M059J (cell line): ENCODE measurements around the gene KRTAP3-2. TPM values are rescaled to one million over a fixed set of nuclear protein-coding genes. Genes with fewer than 3 reads are reported as not detected.

Experiments used
- DNase-seq: peaks from one replicate; pipeline ENCODE4 v3.0.0-alpha.2; 2012; ENCODE audit warnings: low read depth
- total RNA-seq: library from RNA; depleted of rRNA; stranded (reverse); fragments of >200 nt; shearing (Covaris generic); gene quantifications from 2 replicates; pipeline ENCODE4 v1.2.3, GENCODE V29; 2014; rRNA removed

The KRTAP3-2 gene
- total RNA-seq, 1 experiment from 2014 or later, result not detected

DNA sequence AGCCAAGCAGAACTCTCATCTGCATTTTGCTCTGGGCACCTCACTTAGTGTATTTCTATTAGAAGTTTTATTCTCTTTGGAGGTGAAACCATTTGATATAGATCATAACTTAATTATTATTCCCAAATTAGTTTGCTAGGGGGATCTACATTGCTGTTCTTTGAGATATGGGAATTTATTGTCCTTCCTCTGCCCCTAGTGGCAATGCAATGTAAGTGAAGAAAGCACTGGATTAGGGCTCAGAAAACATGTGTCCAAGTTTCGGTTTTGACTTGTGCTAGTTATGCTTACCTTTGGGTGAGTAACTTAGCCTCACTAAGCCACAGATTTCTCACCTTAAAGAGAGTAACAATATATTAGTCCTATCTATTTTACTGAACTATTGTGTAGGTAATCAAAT lies 35.9 kb downstream of the KRTAP3-2 start:
- DNase-seq, result peak; percentile 22

GRCh38 chr17:40962059-40962561 lies 37.6 kb downstream of the KRTAP3-2 start:
- no peak for DNase-seq

DNA sequence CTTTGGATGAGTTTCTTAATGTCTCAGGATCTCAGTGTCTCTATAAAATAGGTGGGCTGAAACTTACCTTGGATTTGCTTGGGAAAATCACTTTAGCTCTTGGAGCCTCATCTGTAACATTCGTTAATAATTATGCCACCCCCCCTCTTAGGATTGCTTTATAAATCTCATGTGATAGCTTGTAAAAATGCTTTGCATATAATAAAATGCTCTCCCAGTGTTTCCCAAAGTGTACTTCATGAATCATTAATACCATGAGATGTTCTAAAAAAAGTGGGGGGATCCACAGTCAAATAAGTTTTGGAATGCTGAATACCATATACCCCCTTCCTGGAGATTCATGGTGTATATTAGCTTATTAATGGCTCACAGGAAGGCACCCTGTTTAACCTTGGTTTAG lies 38.1 kb downstream of the KRTAP3-2 start:
- DNase-seq, result no peak

GRCh38 chr17:40960144-40960543 lies 39.6 kb downstream of the KRTAP3-2 start:
- no peak for DNase-seq

DNA sequence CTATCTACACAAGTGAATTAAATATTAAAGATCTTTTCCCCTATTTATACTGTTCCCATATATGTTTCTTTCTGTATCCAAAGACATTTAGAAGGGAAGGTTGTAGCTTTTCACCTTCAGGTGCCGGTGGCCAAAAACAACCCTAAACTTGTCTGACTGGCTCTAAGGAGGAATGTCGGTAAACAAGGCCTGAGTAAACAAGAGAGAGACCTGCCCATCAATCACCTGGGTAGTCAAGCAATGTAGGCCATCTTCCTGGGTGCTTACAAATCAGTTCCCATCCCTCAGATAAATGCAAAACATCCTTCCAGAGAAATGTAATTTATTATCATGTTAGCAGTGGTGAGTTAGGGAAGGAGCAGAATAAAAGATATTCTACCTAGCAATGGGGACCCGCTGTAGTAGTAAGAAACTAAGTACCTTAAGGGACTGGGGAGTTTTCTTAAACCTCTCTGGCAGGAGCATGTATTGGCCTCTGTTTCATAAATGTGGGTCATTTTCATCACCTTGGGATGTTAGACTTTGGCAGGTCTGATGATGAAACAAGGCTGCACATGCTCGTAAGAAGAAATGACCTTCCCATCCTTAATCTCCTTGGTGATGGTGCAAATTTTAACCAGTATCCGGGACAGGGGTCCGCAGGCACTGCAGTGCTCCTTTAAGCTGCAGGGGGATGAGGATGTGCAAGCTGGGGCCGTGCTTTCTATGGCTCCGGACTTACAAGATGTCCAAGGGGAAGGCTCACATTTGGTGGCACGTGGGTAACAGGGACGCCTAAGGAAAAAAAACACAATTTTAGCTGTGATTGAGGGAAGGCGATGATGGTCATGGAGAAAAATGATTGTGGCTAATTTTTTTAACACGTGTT lies 41.4 kb downstream of the KRTAP3-2 start:
- DNase-seq, result no peak

GRCh38 chr17:40956401-40957254 lies 43.1 kb downstream of the KRTAP3-2 start:
- DNase-seq, result peak; percentile 72

DNA sequence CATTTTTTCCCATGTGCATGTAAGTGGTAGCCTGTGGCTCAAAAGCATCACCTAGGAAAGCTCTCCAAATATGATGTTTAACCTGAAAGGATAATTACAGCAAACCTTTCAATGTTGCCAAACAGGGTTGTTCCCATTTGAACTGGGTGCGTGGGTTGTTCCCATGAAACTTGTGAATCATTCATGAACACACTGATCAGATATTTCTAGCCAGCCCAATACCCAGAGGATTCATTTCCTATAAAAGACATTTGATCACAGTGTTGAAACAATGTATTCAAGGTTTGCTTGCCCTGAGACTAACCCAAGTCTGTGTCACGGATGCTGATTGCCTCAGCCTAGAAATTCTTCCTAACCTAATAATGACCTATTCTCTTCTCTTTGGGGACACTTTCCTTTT lies 45.8 kb downstream of the KRTAP3-2 start:
- peak; percentile 48 for DNase-seq

- peak; percentile 49 for DNase-seq
These were observed 47.0 kb downstream of the KRTAP3-2 start for GRCh38 chr17:40952661-40953060.

GRCh38 chr17:40952154-40952553 lies 47.6 kb downstream of the KRTAP3-2 start:
- DNase-seq, result no peak

GRCh38 chr17:40951011-40951622 lies 48.6 kb downstream of the KRTAP3-2 start:
- DNase-seq, result peak; percentile 18

GRCh38 chr17:40950176-40950575 lies 49.5 kb downstream of the KRTAP3-2 start:
- no peak for DNase-seq

- DNase-seq, result no peak
These were observed 50.3 kb downstream of the KRTAP3-2 start for GRCh38 chr17:40949418-40949817.

Other genes with a start within 250 kb of the KRTAP3-2 start
- gene KRT25, start 244.6 kb downstream of the KRTAP3-2 start, total RNA-seq, result not detected in 2 replicates
- gene KRT26, start 227.7 kb downstream of the KRTAP3-2 start, total RNA-seq, result not detected in 2 replicates
- not detected in 2 replicates for gene KRT27, start 217.4 kb downstream of the KRTAP3-2 start, total RNA-seq
- gene KRT28, start 199.9 kb downstream of the KRTAP3-2 start, total RNA-seq, result not detected in 2 replicates
- 42.0 and 66.9 TPM in 2 replicates for gene KRT10, start 177.3 kb downstream of the KRTAP3-2 start, total RNA-seq
- not detected in 2 replicates for gene KRT12, start 132.7 kb downstream of the KRTAP3-2 start, total RNA-seq
- gene KRT20, start 114.7 kb downstream of the KRTAP3-2 start, total RNA-seq, result 0.17 TPM in 1 of 2 replicates, not detected in the other
- gene KRT23, start 62.3 kb downstream of the KRTAP3-2 start, total RNA-seq, result not detected in 2 replicates
- gene KRT39, start 33.0 kb downstream of the KRTAP3-2 start, total RNA-seq, result 0.20 TPM in 1 of 2 replicates, not detected in the other
- gene KRT40, start 15.6 kb downstream of the KRTAP3-2 start, total RNA-seq, result not detected in 2 replicates
- gene KRTAP3-3, start 5.7 kb downstream of the KRTAP3-2 start, total RNA-seq, result 0.22 TPM in 1 of 2 replicates, not detected in the other
- gene KRTAP3-1, start 9.2 kb upstream of the KRTAP3-2 start, total RNA-seq, result 0.64 and 0.71 TPM in 2 replicates
- 3.2 and 5.7 TPM in 2 replicates for gene KRTAP1-5, start 27.3 kb upstream of the KRTAP3-2 start, total RNA-seq
- not detected in 2 replicates for gene KRTAP1-4, start 30.3 kb upstream of the KRTAP3-2 start, total RNA-seq
- not detected in 2 replicates for gene KRTAP1-3, start 35.0 kb upstream of the KRTAP3-2 start, total RNA-seq
- gene KRTAP1-1, start 41.5 kb upstream of the KRTAP3-2 start, total RNA-seq, result not detected in 2 replicates
- gene KRTAP2-1, start 47.4 kb upstream of the KRTAP3-2 start, total RNA-seq, result not detected in 2 replicates
- not detected in 2 replicates for gene KRTAP2-2, start 55.3 kb upstream of the KRTAP3-2 start, total RNA-seq
- gene KRTAP2-3, start 60.2 kb upstream of the KRTAP3-2 start, total RNA-seq, result 0.34 and 3.2 TPM in 2 replicates
- not detected in 2 replicates for gene KRTAP2-4, start 66.0 kb upstream of the KRTAP3-2 start, total RNA-seq
- gene KRTAP4-7, start 84.2 kb upstream of the KRTAP3-2 start, total RNA-seq, result not detected in 2 replicates
- gene KRTAP4-8, start 98.2 kb upstream of the KRTAP3-2 start, total RNA-seq, result 0.10 TPM in 1 of 2 replicates, not detected in the other
- not detected in 2 replicates for gene KRTAP4-16, start 102.3 kb upstream of the KRTAP3-2 start, total RNA-seq
- not detected in 2 replicates for gene KRTAP4-9, start 105.5 kb upstream of the KRTAP3-2 start, total RNA-seq
- not detected in 2 replicates for gene KRTAP4-11, start 118.5 kb upstream of the KRTAP3-2 start, total RNA-seq
- gene KRTAP4-12, start 124.3 kb upstream of the KRTAP3-2 start, total RNA-seq, result not detected in 2 replicates
- gene KRTAP4-6, start 140.6 kb upstream of the KRTAP3-2 start, total RNA-seq, result not detected in 2 replicates
- gene KRTAP4-5, start 149.9 kb upstream of the KRTAP3-2 start, total RNA-seq, result not detected in 2 replicates
- gene KRTAP4-4, start 160.8 kb upstream of the KRTAP3-2 start, total RNA-seq, result not detected in 2 replicates
- not detected in 2 replicates for gene KRTAP4-3, start 168.3 kb upstream of the KRTAP3-2 start, total RNA-seq
- gene KRTAP4-2, start 178.3 kb upstream of the KRTAP3-2 start, total RNA-seq, result not detected in 2 replicates
- not detected in 2 replicates for gene KRTAP4-1, start 185.0 kb upstream of the KRTAP3-2 start, total RNA-seq
- gene KRTAP9-1, start 190.0 kb upstream of the KRTAP3-2 start, total RNA-seq, result not detected in 2 replicates
- not detected in 2 replicates for gene KRTAP9-2, start 226.7 kb upstream of the KRTAP3-2 start, total RNA-seq
- not detected in 2 replicates for gene KRTAP9-3, start 232.5 kb upstream of the KRTAP3-2 start, total RNA-seq
- not detected in 2 replicates for gene KRTAP9-8, start 238.1 kb upstream of the KRTAP3-2 start, total RNA-seq
- not detected in 2 replicates for gene KRTAP9-4, start 249.8 kb upstream of the KRTAP3-2 start, total RNA-seq